NCI-H128 (cell line): ENCODE measurements around the gene STK17B.

ENCODE experiments used
- DNase-seq: peaks from one replicate; lab custom pipeline; 2025; ENCODE audit not compliant: unreplicated experiment; lab: John Stamatoyannopoulos, UW

The STK17B gene

GRCh38 chr2:196184921-196185320 is 13.5 kb upstream of the STK17B start:
- no peak for DNase-seq

- no peak for DNase-seq
Measured at GRCh38 chr2:196183528-196184231, 12.3 kb upstream of the STK17B start.

- no peak for DNase-seq
Measured at GRCh38 chr2:196183172-196183473, 11.7 kb upstream of the STK17B start.

GRCh38 chr2:196182439-196183171 is 11.2 kb upstream of the STK17B start:
- no peak for DNase-seq

- DNase-seq = no peak
Measured at GRCh38 chr2:196181484-196181883, 10.1 kb upstream of the STK17B start.

GRCh38 chr2:196177124-196177523 is 5.7 kb upstream of the STK17B start:
- no peak for DNase-seq

- DNase-seq = no peak
Measured at GRCh38 chr2:196176142-196176738, 4.9 kb upstream of the STK17B start.

GRCh38 chr2:196174404-196174803 is 3.0 kb upstream of the STK17B start:
- no peak for DNase-seq

GRCh38 chr2:196173505-196173904 is 2.1 kb upstream of the STK17B start:
- no peak for DNase-seq

GRCh38 chr2:196172951-196173350 is 1.6 kb upstream of the STK17B start:
- no peak for DNase-seq

- DNase-seq = no peak
Measured at GRCh38 chr2:196171946-196172345, 568 bp upstream of the STK17B start.

- DNase-seq = no peak
Measured at GRCh38 chr2:196170606-196171247, 651 bp downstream of the STK17B start.

GRCh38 chr2:196170213-196170605 is 1.2 kb downstream of the STK17B start:
- DNase-seq = no peak

GRCh38 chr2:196169516-196169915 is 1.9 kb downstream of the STK17B start:
- no peak for DNase-seq

GRCh38 chr2:196168181-196168580 is 3.2 kb downstream of the STK17B start:
- no peak for DNase-seq

- no peak for DNase-seq
Measured at GRCh38 chr2:196167666-196168065, 3.7 kb downstream of the STK17B start.

GRCh38 chr2:196166876-196167275 is 4.5 kb downstream of the STK17B start:
- DNase-seq = no peak

- DNase-seq = no peak
Measured at GRCh38 chr2:196165016-196165415, 6.4 kb downstream of the STK17B start.

- no peak for DNase-seq
Measured at GRCh38 chr2:196163285-196163684, 8.1 kb downstream of the STK17B start.

- DNase-seq = no peak
Measured at GRCh38 chr2:196162586-196163175, 8.7 kb downstream of the STK17B start.

- DNase-seq = no peak
Measured at GRCh38 chr2:196160946-196161345, 10.4 kb downstream of the STK17B start.

- DNase-seq = no peak
Measured at GRCh38 chr2:196160101-196160500, 11.3 kb downstream of the STK17B start.
